ENCODE measurements around the gene TIMM17A.
"Not testable (repeated sequence)": the region's sequence is repeated elsewhere in the genome, so short reads cannot be mapped to it uniquely, and the experiment has no call there.

The TIMM17A gene

DNA sequence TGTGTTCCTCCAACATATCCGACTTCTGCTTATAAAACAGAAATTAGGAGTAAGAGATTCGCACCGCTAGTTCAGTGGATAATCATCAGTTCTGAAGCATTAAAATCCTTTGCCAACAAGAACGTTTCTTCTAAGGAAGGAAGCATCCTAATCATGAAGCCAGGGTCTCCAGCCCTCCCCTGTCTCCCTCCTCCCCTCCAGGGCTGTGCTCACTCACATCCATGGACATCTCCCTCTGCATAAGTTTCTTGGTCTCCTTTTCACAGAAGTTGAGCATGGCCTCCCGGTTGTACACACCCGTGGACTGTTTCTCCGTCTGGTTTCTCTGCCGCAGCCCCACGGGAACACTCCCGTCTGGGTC is 9.5 kb upstream of the TIMM17A start:
- peak overlapping the region; percentile 61 for H3K4me3 ChIP-seq (ENCODE audit: low read length)
- TF ChIP-seq, protein P1, sequence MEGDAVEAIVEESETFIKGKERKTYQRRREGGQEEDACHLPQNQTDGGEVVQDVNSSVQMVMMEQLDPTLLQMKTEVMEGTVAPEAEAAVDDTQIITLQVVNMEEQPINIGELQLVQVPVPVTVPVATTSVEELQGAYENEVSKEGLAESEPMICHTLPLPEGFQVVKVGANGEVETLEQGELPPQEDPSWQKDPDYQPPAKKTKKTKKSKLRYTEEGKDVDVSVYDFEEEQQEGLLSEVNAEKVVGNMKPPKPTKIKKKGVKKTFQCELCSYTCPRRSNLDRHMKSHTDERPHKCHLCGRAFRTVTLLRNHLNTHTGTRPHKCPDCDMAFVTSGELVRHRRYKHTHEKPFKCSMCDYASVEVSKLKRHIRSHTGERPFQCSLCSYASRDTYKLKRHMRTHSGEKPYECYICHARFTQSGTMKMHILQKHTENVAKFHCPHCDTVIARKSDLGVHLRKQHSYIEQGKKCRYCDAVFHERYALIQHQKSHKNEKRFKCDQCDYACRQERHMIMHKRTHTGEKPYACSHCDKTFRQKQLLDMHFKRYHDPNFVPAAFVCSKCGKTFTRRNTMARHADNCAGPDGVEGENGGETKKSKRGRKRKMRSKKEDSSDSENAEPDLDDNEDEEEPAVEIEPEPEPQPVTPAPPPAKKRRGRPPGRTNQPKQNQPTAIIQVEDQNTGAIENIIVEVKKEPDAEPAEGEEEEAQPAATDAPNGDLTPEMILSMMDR (conservative IDR thresholded peaks at IDR 0.05; ENCODE audit: low read depth, low read length), result no peak
- DNase-seq (ENCODE audit: low read depth), result no peak

DNA sequence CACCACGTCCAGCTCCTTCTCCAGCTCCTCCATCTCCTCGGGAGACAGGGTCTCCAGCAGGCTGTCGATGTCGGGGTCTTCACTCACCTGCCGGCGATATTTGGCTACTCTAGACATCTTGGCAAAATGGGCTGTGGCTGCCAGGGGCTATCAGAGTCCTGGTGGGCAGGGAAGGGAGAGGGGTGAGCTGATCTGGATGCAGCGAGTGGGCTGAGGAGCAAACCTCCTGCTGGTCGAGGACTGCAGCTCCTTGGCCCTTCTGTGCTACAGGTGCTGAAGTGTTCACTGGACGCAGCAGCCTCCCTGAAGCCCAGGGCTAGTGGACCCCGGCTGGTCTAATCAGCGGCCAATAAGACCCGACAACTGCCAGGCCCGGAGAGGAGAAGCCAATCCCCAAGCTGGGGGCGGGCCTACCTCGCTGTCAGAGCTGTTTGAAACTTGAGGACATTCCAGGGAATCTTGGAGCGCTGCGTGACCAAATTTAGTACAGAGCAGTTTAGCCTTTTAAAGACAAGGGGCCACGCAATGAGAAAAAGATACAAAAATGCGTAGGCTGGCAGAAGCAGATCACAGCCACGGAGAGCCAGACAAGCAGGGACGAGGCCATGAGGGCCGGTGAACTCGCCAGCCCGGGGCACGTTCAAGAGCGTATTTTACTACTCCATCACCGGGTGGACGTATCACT is 8.9 kb upstream of the TIMM17A start, which contains the start of gene LMOD1:
Gene LMOD1, minus strand, starts transcription at position 325 of the 685 bp plus-strand sequence. Its CDS starts 208 bp downstream, at position 117.
- peak; percentile 84 for DNase-seq (ENCODE audit: low read depth)
- peak within 1 kb of the TSS; percentile 61 for H3K4me3 ChIP-seq (ENCODE audit: low read length)
- TF ChIP-seq, protein P1 (conservative IDR thresholded peaks at IDR 0.05; ENCODE audit: low read depth, low read length), result peak; percentile 9

DNA sequence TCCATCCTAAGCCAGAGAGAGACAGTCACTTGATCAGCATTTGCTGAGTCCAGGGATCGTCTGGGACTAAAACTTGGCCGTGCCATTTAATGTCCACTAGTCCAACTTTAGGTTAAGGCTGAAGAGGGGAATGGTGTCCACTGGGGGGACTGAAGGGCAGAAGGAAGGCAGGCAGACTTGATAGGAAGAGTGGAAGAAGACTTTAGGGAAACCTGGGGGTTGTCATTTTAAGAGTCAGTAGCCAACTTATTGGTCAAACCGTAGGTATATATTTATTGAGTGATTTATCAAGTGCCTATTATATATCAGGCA is 7.7 kb upstream of the TIMM17A start:
- DNase-seq (ENCODE audit: low read depth), result no peak
- H3K4me3 ChIP-seq (ENCODE audit: low read length), result no peak overlapping the region

DNA sequence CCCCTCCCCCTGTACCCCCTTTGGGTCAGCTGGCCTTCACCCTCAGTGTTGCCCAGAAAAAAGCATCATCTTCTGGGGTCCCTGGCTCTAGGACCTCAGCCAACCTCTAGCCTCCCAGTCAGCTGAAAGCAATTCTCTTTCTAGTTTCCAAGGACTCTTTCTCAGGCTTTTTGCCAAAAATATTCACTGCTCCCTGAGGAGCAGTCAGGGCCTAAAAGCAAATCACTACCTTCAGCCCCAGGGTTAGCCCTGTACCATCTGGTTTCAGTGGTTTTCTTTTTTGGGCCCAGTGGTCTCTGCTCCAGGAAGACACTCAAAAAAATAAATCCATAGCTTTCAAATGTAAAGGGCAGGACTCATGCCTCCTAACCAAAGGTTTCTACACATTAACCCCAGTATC is 5.8 kb upstream of the TIMM17A start:
- DNase-seq (ENCODE audit: low read depth), result no peak
- TF ChIP-seq, protein P1 (conservative IDR thresholded peaks at IDR 0.05; ENCODE audit: low read depth, low read length), result no peak
- H3K4me3 ChIP-seq (ENCODE audit: low read length), result no peak overlapping the region

More for the DNA sequence above, 7.7 kb upstream of the TIMM17A start:
- TF ChIP-seq, protein P1 (conservative IDR thresholded peaks at IDR 0.05; ENCODE audit: low read depth, low read length), result no peak

DNA sequence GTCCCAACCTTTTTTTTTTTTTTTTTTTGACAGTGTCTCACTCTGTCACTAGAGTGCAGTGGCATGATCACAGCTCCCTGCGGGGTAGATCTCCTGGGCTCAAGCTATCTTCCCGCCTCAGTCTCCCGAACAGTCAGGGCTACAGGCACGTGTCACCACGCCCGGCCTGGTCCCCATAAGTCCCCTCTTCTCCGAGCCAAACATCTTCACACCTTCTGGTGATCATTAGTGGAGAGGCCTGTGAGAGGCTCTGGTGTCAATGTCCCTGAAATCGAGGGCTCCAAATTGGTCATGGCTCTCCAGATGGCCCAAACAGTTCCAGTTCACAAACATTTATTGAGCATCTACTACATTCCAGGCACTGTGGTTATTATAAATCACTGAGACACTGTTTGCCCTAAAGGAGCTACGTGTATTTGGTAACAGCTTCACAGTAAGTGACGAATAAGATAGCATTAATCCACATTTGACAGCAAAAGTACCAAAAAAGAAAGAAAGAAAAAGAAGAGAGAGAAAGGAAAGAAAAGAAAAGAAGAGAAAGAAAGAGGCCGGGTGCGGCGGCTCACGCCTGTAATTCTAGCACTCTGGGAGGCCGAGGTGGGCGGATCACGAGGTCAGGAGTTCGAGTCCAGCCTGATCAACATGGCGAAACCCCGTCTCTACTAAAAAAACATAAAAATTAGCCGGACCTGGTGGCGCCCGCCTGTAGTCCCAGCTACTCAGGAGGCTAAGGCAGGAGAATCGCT is 867 bp upstream of the TIMM17A start:
- TF ChIP-seq, protein P1 (conservative IDR thresholded peaks at IDR 0.05; ENCODE audit: low read depth, low read length), result no peak
- H3K4me3 ChIP-seq (ENCODE audit: low read length), result peak overlapping the region; percentile 100
- DNase-seq (ENCODE audit: low read depth), result no peak

DNA sequence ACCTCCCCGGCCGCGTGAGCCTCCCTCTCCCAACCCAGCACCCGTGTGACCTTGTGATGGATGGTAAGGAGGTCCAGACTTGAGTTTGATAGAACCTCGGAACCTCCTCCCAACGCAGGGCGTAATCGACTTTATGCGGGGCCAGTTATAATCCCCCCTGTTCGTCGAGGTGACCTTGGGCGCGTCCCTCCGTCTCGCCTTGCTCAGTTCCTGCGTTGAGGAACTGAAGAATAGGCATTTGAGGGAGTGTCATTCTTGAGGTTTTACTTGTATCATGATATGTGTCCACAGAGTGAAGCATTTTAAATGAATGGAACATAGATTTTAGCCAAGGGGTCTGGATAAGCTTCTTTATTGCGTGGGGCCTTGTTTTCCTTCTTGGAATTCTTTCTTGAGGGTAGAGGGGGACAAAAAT is 433 bp downstream of the TIMM17A start:
- DNase-seq (ENCODE audit: low read depth), result no peak
- peak overlapping the region; percentile 100 for H3K4me3 ChIP-seq (ENCODE audit: low read length)
- TF ChIP-seq, protein P1 (conservative IDR thresholded peaks at IDR 0.05; ENCODE audit: low read depth, low read length), result no peak

DNA sequence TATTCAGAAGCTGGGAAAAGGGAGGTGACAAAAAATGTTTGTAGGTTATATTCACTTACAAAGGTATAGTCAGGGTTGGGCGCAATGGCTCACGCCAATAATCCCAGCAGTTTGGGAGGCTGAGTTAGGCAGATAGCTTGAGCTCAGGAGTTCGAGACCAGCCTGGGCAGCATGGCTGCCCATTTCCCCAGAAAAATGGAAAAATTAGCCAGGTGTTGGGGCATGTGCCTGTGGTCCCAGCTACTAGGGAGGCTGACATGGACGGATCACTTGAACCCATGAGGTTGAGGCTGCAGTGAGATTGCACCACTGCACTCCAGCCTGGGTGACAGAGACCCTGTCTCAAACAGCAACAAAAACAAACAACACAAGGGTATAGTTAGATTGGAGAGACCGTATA is 3.0 kb downstream of the TIMM17A start:
- no peak for DNase-seq (ENCODE audit: low read depth)
- H3K4me3 ChIP-seq (ENCODE audit: low read length), result no peak overlapping the region
- TF ChIP-seq, protein P1 (conservative IDR thresholded peaks at IDR 0.05; ENCODE audit: low read depth, low read length), result no peak

DNA sequence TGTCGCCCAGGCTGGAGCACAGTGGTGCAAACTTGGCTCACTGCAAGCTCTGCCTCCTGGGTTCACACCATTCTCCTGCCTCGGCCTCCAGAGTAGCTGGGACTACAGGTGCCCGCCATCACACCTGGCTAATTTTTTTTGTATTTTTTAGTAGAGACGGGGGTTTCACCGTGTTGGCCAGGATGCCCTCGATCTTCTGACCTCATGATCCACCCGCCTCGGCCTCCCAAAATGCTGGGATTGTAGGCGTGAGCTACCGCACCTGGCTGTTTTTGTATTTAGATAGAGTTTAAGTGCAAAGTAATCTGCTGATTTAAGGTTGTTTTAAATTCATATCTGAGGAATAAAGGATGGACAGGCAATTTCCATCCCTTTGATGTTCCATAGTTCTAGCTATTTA is 7.1 kb downstream of the TIMM17A start:
- not testable (repeated sequence) for H3K4me3 ChIP-seq (ENCODE audit: low read length); DNase-seq (ENCODE audit: low read depth)

Measured in retinal pigment epithelial cell (primary cell).